22Rv1 (cell line): ENCODE results near the gene FBXW8.

Experiments used
- ZFX ChIP-seq: fragments of 450-650 bp; IDR thresholded peaks from 2 replicates; pipeline ENCODE4 v1.6.1; 2017; ENCODE audit warnings: antibody characterized with exemption, borderline replicate concordance
- TF ChIP-seq, protein P1 (sequence below): fragments of 450-650 bp; IDR thresholded peaks from 2 replicates; pipeline ENCODE4 v1.5.1; 2017; ENCODE audit warnings: mild to moderate bottlenecking

GRCh38 chr12:116901612-116902011 is 9.1 kb upstream of the FBXW8 start:
- TF ChIP-seq, protein P1, sequence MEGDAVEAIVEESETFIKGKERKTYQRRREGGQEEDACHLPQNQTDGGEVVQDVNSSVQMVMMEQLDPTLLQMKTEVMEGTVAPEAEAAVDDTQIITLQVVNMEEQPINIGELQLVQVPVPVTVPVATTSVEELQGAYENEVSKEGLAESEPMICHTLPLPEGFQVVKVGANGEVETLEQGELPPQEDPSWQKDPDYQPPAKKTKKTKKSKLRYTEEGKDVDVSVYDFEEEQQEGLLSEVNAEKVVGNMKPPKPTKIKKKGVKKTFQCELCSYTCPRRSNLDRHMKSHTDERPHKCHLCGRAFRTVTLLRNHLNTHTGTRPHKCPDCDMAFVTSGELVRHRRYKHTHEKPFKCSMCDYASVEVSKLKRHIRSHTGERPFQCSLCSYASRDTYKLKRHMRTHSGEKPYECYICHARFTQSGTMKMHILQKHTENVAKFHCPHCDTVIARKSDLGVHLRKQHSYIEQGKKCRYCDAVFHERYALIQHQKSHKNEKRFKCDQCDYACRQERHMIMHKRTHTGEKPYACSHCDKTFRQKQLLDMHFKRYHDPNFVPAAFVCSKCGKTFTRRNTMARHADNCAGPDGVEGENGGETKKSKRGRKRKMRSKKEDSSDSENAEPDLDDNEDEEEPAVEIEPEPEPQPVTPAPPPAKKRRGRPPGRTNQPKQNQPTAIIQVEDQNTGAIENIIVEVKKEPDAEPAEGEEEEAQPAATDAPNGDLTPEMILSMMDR = no peak
- TF ChIP-seq ZFX = no peak
